H54 (cell line): ENCODE results near the gene AK3.

ENCODE experiments used
- DNase-seq: peaks from one replicate; pipeline ENCODE4 v3.0.0; 2011; ENCODE audit warnings: low spot score, mixed read lengths; ENCODE audit not compliant: insufficient read length
- FAIRE-seq: peaks from 3 replicates; lab custom pipeline; 2011; peaks lifted over from hg19 to GRCh38; lab: Jason Lieb, UNC
- POLR2A ChIP-seq: IDR thresholded peaks from 2 replicates; pipeline ENCODE4 v1.6.1; 2011; ENCODE audit warnings: low read depth, mild to moderate bottlenecking, low read length

AK3 gene

DNA sequence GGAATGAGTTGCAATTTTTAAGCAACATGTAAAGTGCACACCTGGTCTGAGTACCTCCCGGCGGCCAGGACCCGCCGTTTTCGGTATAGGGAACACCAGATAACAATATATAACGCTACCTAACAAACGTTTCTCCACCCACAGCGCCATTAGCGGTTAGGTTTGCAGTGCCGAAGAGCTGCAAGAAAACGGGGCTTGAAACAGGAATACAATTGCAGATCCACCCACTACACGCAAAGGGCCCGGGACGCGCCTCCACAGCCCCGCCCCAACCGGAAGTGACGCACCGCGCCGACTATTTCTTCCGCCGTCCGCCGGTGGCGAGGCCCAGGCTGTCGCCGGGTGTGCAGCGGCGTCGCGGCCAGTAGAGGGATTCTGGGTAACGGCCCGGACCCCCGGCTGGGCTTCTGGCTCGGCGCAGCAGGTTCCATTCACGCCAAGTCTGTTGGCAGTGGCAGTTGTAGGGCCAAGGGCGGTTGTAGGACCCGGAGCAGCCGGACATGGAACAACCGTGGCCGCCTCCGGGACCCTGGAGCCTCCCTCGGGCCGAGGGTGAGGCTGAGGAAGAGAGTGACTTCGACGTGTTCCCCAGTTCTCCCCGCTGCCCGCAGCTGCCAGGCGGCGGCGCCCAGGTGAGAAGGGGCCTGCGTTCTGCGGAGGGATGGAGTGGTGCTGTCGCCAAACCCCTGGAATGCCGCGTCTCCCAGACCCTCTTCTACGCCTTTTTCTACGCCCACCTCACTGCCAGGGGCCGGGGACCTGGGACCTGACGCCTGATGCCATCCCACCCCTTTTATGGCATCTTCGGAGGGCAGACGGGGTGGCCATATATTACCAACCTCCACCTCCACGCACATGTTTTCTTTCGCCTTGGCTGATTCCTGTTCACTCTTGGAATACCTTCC, 61.5 kb downstream of the AK3 start, which contains the start of gene CDC37L1:
TSS of gene CDC37L1 (plus strand) at position 302 of the 905 bp plus-strand sequence. CDS start at position 501, 199 bp downstream.
- peak; percentile 81 for DNase-seq
- FAIRE-seq: peak; percentile 99
- peak; percentile 86 for TF ChIP-seq POLR2A

DNA sequence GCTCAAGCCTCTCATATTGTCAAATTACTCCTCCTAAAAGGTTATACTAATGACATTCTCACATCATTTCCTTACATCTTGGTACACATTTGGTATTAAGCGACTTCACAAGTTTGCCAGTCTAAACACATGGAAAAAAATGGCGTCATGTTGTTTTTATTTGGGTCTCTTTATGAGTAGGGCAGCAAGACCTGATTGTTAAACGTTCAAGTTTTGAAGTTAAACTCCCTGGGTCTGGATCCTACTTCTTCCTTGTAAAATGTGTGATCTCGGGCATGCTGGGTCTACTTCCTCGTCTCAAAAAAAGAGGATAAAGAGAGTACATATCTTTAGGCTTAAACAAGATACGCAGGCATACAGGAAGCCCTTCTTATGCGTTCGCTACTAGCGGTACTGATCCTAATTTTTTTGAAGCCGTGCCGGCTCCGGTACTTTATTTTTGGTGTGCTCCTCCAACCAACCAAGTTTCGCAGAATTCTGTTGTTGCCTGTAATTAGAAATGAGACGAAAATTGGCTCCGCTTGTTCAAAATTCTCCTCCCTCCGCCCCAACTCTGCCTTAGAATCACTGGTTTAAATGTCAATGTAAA, 62.2 kb downstream of the AK3 start:
- DNase-seq: no peak
- no peak for TF ChIP-seq POLR2A
- no peak for FAIRE-seq

DNA sequence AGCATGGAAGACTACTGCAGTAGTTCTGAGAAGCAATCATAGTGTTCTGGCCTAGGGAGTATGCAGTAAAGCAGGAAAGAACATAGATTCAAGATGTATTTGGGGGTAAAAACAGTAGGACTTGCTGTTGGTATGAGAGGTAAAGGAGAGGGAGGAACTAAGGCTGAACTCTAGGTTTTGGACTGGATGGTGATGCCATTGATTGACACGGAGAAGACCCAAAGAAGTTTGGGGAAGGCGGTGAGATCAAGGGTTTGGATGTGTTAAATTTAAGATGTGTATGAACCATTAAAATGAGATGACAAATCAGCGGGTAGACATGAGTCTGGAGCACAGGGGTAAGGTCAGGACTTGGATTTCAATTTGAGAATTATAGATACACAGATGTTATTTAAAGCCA, 63.6 kb downstream of the AK3 start:
- DNase-seq: no peak
- no peak for FAIRE-seq
- TF ChIP-seq POLR2A: no peak

DNA sequence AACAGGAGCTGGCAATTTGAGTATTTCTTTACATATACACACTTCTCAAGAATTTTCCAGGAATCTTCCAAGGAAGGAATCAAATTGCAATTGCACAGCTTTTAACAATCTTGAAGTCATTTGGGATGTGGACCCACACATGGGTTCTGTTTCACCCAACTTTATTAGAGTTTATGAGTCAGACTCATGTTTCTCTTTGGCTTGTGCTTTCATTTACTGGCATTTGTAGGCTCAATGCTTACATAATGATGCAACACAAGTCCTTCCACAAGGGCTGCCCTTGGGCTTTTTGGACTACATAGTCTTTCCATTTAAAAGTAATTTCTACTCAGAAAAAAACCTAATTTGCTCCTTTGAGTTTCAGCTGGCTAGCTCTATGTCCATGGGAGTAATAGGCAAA, 66.2 kb downstream of the AK3 start:
- no peak for DNase-seq
- TF ChIP-seq POLR2A: no peak
- peak; percentile 89 for FAIRE-seq

DNA sequence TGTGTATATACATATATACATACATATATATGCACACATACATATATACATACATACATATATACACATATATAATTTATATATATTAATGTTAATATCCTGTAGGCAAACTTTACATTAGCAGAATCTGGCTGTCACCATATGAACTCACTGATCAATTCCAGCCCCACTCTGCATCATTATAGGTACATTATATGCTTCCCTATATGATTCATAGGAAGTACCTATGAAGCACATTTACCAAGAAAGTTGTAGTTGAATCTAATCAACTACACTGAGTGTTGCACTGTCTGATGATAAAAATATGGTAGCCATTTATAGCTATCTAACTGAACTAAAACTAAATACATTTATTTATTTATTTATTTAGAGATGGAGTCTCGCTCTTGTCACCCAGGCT, 69.3 kb downstream of the AK3 start:
- no peak for DNase-seq
- TF ChIP-seq POLR2A: no peak
- FAIRE-seq: no peak

DNA sequence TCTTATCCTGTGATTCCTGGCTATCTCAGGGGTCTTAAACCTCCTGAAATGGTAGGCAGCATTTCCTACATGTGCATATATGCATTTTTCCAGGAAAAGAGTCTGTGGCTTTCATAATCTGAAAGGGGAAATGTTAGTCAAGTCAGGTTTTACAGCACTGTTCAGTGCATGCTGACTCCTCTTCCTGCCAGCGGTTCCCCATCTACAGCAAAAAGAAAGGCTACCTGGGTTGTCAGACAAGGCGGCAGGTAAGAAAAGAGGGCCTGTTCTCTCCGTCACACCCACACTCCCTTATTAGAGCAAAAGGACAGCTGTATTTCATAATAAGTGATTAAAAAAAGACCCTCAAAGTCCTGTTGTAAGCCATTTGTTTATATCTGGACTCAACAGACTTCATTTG, 70.4 kb downstream of the AK3 start:
- FAIRE-seq (no peak), DNase-seq (no peak)
- TF ChIP-seq POLR2A: no peak

DNA sequence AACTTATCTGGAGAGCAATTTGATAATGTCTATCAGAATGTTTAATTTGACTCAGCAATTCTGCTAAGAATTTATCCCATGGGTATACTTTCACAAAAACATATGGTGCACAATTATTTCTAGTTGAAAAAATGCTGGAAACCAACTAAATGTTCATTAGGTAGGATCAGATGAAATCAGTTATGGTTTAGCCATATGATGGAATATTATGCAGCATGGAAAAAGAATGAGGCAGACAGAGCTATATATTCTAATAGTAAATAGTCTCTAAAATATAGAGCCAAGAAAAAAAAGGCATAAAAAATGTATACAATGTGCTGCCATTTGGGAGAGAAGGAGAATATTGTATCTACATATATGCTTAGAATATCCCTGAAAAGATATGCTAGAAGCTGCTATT, 71.1 kb downstream of the AK3 start:
- no peak for TF ChIP-seq POLR2A
- FAIRE-seq: no peak
- no peak for DNase-seq

DNA sequence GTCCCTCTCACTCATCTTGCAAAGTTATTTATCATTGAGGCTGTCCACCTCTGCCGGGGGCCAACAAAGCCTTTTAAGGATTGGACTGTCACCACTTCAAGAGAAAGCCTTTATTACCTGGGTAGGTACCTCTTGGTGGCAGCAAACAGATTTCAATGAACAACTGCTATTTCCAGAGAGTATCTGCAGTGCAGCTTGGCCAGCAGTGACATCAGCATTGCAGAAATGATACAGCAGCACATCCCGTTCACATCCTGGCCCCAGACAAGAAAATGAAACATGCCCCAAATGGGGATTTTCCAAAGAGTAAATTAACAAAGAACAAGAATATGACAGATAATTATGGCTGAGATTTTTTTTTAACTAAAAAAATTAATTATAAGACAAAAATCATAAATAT, 72.4 kb downstream of the AK3 start:
- no peak for FAIRE-seq
- no peak for DNase-seq
- no peak for TF ChIP-seq POLR2A

DNA sequence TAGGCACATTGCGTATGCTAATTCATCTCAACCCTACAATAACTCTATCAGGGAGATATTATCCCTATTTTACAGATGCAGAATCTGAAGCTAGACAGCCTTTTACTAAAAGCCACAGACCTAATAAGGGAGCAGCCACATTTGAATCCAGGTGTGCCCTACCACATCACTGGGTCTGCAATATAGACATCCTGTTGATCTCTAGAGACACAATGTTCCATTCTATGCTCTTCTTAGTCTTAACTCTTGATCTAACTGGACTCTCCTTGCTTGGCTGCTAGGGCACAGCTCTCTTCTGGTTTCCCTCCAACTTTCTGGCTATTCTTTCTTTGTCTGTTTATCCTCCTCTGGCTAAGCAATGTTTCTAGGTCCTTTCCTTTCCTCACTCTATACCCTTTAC, 73.3 kb downstream of the AK3 start:
- no peak for TF ChIP-seq POLR2A
- FAIRE-seq (no peak), DNase-seq (no peak)

DNA sequence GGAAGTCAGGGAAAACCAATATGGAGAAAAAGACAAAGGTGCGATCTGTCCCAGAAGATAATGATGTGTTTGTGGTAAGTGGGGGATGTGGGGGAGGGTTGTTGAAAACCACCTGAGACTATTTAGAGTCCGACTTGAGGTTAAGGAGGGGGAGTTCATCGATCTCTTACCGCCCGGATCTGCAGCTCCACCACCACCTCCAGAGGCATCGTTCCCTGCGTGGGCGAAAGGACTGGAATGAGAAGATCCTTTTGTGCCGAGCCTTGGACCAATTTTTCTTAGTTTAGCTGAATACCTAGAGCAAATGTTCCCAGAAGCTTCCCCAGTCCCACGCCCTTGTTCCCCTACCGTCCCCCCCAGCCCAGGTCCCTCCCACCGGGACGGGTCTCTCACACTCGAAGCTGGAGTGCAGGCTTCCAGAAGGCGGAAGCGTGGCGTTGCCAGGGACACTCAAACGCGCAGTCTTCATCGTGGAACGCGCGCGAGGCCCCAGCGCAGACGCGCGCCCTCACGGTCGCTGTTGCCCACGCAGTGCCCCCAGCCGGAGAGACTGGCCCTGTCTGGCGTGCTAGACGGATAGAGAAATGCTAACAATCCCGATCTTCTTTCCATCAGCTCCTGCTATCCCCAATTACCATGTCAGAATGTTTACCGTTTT, 74.8 kb downstream of the AK3 start, which contains the start of gene SPATA6L:
TSS of gene SPATA6L (minus strand) at position 439 of the 658 bp plus-strand sequence. CDS start at position 209, 230 bp downstream.
- TF ChIP-seq POLR2A: no peak
- peak; percentile 85 for FAIRE-seq

DNA sequence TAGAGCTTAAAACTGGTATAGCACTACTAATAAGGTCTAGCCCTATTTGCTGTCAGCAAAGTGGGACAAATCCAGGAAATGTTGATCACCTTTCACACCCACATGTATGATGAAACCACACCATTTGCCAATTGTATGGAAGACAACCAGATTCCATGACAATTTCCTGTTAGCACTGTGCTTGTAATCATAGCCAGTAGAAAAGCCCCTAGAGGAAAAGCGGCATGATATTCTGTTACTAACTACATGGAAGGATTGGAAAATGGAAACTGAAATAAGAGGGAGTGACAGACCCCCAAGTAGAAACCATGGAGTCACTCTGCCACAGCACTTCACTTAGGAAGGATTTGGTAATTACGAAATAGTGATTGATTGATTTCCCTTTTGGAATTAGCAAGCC, 75.6 kb downstream of the AK3 start:
- FAIRE-seq (no peak), DNase-seq (no peak)
- no peak for TF ChIP-seq POLR2A

More for the DNA sequence above, 74.8 kb downstream of the AK3 start, which contains the start of gene SPATA6L:
- peak; percentile 38 for DNase-seq

DNA sequence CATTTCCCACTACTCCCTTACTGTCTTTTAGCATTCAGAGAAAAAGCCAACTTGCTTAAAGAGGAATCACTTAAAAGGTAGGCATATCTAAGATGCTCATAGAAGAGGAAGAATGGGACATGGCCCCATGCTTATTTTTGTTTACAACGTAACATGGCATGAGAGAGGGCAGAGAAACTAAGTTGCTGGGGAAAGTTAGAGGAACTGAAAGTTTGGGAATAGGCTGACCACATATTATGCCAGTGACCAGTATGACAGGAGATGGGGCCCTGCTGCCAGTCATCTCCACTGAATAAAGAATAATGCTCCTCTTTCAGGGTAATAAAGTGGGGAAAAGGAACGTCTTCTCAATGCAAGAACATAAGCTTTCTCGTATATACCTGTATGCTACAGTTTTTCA, 77.0 kb downstream of the AK3 start:
- DNase-seq: no peak
- no peak for TF ChIP-seq POLR2A
- FAIRE-seq: no peak

DNA sequence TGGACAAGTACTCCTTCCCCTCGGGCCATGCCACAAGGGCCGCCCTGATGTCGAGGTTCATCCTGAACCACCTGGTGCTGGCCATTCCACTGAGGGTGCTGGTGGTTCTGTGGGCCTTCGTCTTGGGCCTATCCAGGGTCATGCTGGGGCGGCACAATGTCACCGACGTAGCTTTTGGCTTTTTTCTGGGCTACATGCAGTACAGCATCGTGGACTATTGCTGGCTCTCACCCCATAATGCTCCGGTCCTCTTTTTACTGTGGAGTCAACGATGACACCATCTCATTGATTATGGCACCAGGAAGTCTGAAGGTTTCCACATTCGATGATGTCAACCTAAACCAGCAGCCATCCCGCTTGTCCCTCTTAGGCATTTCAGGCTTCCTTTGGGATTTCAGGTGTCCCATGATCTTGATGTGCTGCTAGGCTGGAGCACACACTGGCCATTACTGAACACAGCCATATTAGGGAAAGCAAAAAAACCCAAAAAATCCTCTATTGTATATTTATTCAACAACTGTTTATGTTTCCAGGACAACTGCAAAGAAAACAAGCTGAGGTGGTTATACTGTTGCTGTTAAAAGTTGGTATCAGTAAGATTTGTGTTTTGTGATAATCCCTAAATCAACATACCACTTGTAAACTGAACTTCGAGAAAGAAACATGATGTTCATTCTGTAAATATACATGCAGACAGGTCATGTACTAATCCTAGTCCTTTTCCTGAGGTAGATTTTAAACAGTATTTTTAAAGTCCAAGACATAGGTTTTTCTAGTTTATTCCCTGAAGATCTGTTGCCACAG, 77.8 kb downstream of the AK3 start:
- FAIRE-seq (no peak), DNase-seq (no peak)
- TF ChIP-seq POLR2A: no peak
